ENCODE results near the gene PGBD1. TPM values are rescaled to one million over a fixed set of nuclear protein-coding genes. Genes with fewer than 3 reads are reported as not detected.
A peak's percentile ranks its signal among the peaks of the same experiment; 100 is the strongest.

The PGBD1 gene
- total RNA-seq, 2 experiments from 2014 or later: 1.5 to 1.6 TPM

DNA sequence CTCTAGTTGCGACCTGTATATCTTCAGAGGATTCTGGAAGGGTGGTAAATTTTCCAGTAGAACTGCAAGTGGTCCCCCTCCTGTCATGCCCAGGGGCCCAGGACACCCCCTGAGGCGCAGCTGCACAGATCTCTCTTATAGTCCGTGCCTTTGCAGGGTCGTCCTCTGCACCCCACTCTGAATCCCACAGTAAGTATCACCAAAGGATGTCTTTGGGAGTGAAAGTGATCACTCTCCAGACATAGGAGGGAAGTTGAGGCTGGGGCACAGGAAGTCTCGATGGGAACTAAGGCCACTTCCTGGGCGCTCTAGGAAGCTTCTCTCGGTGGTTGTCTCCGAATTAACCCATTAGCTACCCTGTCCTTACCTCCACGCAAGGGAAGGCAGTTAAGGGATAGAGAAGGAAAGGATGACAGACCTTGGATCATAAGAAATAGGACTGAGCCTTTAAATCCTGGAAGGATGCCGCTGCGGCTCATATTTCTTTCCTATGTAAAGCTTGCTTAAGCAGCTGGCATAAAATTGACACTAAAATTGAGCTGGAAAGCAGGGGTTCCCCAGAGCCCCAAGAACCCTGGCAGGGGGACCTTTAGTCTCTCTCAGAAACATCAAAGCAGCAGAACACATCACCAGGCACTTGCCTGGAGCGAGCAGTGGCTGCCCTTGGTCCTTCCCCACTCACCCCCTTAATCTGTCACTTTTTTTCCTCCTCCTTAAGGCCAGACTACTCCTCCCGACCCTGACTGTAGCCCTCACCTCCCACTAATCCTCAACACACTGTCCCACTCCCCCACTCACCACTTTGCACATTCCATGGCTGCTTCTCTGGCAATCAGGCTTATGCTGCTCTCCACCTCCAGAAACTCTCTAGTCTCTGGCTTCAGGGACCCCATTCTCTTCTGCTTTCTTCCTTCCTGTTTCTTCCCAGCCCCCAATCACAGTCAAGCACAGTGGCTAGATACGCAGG is 29.1 kb upstream of the PGBD1 start, which contains the start of gene ZKSCAN4:
TSS of gene ZKSCAN4 (minus strand) at position 261 of the 967 bp plus-strand sequence. CDS start 289 bp downstream, outside the sequence.
- ChIA-PET POLR2A (interaction anchor here (0.6 to 1.2 kb wide), 4 partner anchors 15 to 142 kb away, joined by 3 to 19 read pairs (median 4); partner anchors contain the start of genes ZKSCAN8 and ZSCAN26), CTCF (interaction anchor here (1.1 to 1.4 kb wide), 3 partner anchors 12 to 17 kb away, joined by 5 to 12 read pairs (median 5); partner anchors contain the start of gene ZSCAN26)
- H3K27me3 Mint-ChIP-seq: peaks cover 1% of the 10 kb centered on the region
- peak; percentile 85 for DNase-seq
- peak within 1 kb of the TSS; percentile 99 for H3K4me3 Mint-ChIP-seq
- peak within 1 kb of the TSS; percentile 96 for H3K27ac Mint-ChIP-seq
- ATAC-seq: peak; percentile 83
- intact Hi-C loops (cut with DNase I, micrococcal nuclease): loop anchor here (1.0 to 10.0 kb wide), 11 partner anchors 15 to 867 kb away; partner anchors contain the start of genes ZSCAN26 (in 2 of the 2), PGBD1 (in 1 of the 2), ZKSCAN3 (in 1 of the 2) and ZKSCAN8 (in 1 of the 2)
- no peaks in the 10 kb centered on the region for H3K9me3 Mint-ChIP-seq (ENCODE audit: low read depth)
- H3K36me3 Mint-ChIP-seq (ENCODE audit: low read depth): peaks cover 12% of the 10 kb centered on the region
- H3K4me1 Mint-ChIP-seq: peaks cover 14% of the 10 kb centered on the region

DNA sequence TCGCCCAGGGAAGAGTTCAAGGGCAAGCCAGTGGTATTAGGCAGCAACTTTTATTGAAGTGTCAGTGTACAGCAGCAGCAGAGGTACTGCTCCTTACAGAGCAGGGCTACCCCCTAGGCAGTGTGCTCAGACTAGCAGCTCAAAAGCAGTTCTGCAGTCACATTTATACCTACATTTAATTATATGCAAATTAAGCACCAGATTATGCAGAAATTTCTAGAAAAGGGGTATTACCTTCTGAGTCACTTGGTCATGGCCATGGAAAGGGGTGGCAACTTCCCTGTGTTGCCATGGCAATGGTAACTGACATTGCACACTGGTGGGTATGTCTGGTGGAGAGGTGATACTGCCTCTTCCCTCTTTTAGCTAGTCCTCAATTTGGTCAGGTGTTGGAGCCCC is 27.3 kb upstream of the PGBD1 start:
- Mint-ChIP-seq H3K4me1 (peaks cover 19% of the 10 kb centered on the region), H3K4me3 (no peak overlapping the region), H3K27me3 (peaks cover 1% of the 10 kb centered on the region), H3K27ac (no peak overlapping the region), H3K36me3 (ENCODE audit: low read depth) (peaks cover 9% of the 10 kb centered on the region), H3K9me3 (ENCODE audit: low read depth) (peaks cover 4% of the 10 kb centered on the region)
- intact Hi-C loops (cut with DNase I, micrococcal nuclease): loop anchor here (5.0 to 10.0 kb wide), 3 partner anchors 93 to 869 kb away; partner anchors contain the start of genes ZKSCAN3 (in 1 of the 2), ZNF165 (in 1 of the 2) and ZNF391 (in 1 of the 2)
- ChIA-PET CTCF (interaction anchor here (0.7 to 0.9 kb wide), 2 partner anchors 13 to 102 kb away, joined by 3 to 4 read pairs; partner anchors contain the start of gene ZSCAN26), POLR2A (no interaction called here)
- peak; percentile 48 for DNase-seq
- peak; percentile 62 for ATAC-seq

DNA sequence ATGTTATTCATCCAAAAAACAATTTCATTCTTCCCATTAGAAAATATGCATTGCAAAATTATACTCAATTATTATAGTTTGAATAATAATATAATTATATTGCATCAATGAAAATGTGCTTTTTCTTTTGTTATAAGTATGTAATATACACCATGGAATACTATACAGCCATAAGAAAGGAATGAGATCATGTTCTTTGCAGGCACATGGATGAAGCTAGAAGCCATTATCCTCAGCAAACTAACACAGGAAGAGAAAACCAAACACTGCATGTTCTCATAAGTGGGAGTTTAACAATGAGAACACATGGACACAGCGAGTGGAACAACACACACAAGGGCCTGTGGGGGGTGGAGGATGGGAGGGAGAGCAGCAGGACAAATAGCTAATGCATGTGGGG is 24.3 kb upstream of the PGBD1 start:
- peaks cover 13% of the 10 kb centered on the region for H3K36me3 Mint-ChIP-seq (ENCODE audit: low read depth)
- H3K27ac Mint-ChIP-seq: no peak overlapping the region
- no peak overlapping the region for H3K4me3 Mint-ChIP-seq
- intact Hi-C loops (cut with DNase I, micrococcal nuclease): loop anchor here in 1 of 2 experiments (10.0 kb wide), 1 partner anchor 872 kb away; the partner anchor contains the start of gene ZNF391
- ChIA-PET CTCF (no interaction called here), POLR2A (no interaction called here)
- peaks cover 1% of the 10 kb centered on the region for H3K27me3 Mint-ChIP-seq
- H3K4me1 Mint-ChIP-seq: peaks cover 13% of the 10 kb centered on the region
- DNase-seq: no peak
- peaks cover 7% of the 10 kb centered on the region for H3K9me3 Mint-ChIP-seq (ENCODE audit: low read depth)
- no peak for ATAC-seq

DNA sequence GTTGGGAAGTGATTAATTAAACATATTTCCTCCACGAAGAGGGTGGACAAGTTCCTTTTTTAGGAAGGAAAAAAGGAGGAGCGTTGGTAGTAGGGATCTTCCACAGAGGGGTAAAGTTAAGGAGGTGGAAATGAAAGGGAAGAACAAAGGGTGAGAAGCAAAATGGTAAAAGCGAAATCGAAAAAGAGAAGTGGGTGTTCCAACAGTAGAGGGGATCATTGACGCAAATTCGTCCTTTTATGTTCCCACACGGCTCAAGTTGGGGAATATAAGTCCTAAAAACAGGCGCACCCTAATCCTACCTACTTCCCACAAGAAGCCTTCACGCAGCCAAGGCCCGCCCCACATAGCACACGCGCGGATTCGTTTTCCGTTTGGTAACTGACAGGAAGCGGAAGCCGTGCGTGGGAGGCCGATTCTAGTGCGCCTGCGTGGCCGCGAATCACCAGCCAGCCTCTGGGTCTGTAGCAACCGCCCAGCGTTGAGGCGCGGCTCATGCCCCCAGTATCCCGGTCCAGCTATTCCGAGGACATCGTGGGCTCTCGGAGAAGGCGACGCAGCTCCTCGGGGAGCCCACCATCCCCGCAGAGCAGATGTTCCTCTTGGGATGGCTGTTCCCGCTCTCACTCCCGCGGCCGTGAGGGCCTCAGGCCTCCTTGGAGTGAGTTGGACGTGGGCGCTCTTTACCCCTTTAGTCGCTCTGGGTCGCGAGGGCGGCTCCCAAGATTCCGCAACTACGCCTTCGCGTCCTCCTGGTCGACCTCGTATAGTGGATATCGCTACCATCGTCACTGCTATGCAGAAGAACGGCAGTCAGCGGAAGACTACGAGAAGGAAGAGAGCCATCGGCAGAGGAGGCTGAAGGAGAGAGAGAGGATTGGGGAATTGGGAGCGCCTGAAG is 22.2 kb upstream of the PGBD1 start, which contains the start of gene NKAPL:
TSS of gene NKAPL (plus strand) at position 421 of the 901 bp plus-strand sequence. CDS start at position 496, 75 bp downstream.
- DNase-seq (peak; percentile 83), ATAC-seq (peak; percentile 54)
- Mint-ChIP-seq H3K36me3 (ENCODE audit: low read depth) (peaks cover 13% of the 10 kb centered on the region), H3K4me3 (peak within 1 kb of the TSS; percentile 56), H3K27ac (peak within 1 kb of the TSS; percentile 75), H3K4me1 (peaks cover 4% of the 10 kb centered on the region), H3K27me3 (peaks cover 1% of the 10 kb centered on the region), H3K9me3 (ENCODE audit: low read depth) (peaks cover 7% of the 10 kb centered on the region)
- ChIA-PET POLR2A (no interaction called here), CTCF (interaction anchor here (0.7 to 1.0 kb wide), 2 partner anchors 9 to 34 kb away, joined by 3 read pairs; no protein-coding TSS in a partner anchor)
- intact Hi-C loops (cut with DNase I, micrococcal nuclease): loop anchor here in 1 of 2 experiments (10.0 kb wide), 1 partner anchor 874 kb away; the partner anchor contains the start of gene ZNF391

DNA sequence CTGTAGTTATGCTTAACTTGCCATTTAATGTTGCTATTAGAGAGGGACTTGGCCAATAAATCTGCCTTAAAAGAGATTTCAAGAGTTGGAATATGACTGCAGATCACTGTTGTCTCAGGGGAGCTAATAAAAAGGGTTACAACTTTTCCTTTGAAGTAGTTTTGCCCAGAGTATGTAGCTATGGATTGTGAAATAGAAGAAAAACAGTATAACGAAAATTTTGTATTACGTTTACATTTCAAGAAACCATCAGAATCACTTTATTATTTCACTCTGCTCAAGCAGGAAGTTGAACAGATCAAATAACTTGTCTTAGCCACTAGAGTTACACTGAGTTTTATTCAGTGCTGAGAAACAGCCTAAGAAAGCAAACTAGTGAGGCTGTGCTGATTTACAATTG is 17.4 kb upstream of the PGBD1 start:
- Mint-ChIP-seq H3K27me3 (no peaks in the 10 kb centered on the region), H3K9me3 (ENCODE audit: low read depth) (peaks cover 3% of the 10 kb centered on the region)

DNA sequence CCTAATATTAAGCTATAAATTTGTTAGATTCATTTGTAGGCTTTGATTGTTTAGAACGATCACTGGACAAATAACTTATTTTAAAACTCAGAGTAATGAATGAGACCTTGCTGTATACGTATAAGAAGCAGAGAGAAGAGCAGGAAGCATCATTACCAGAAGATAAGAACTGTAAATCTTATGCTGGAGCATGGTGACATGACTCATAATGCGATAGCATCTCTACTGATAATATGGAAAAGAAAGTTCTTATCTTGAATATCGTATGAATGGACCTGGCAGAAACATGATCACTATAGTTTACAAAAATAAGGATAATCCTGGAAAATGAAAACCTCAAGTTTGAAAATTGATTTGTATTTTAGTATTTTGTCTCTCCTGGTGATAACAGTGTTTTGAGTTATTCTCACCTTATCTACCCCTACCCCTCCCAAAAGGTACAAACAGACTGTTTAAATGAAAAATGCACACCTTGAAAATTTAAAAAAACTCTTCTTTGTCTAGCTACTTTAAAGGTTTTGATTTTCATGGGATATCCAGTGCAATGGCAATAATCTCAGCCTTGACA is 16.5 kb upstream of the PGBD1 start:
- Mint-ChIP-seq H3K9me3 (ENCODE audit: low read depth) (peaks cover 3% of the 10 kb centered on the region), H3K4me1 (peaks cover 25% of the 10 kb centered on the region), H3K27ac (no peak overlapping the region), H3K4me3 (no peak overlapping the region), H3K36me3 (ENCODE audit: low read depth) (peaks cover 4% of the 10 kb centered on the region), H3K27me3 (no peaks in the 10 kb centered on the region)
- ATAC-seq (no peak), DNase-seq (no peak)
- POLR2A ChIA-PET: no interaction called here
- CTCF ChIA-PET: interaction anchor here (0.6 to 1.9 kb wide), 2 partner anchors 13 to 97 kb away, joined by 3 to 5 read pairs; partner anchors contain the start of gene ZKSCAN4
- intact Hi-C loops (cut with DNase I, micrococcal nuclease): loop anchor here (5.0 kb wide), 3 partner anchors 128 to 183 kb away; partner anchors contain the start of genes ZNF165 (in 1 of the 2) and ZSCAN12 (in 1 of the 2)

More for the DNA sequence above, 17.4 kb upstream of the PGBD1 start:
- peaks cover 6% of the 10 kb centered on the region for H3K36me3 Mint-ChIP-seq (ENCODE audit: low read depth)
- DNase-seq (no peak), ATAC-seq (no peak)
- ChIA-PET POLR2A (interaction anchor here (0.6 kb wide), 1 partner anchor 40 kb away, joined by 4 read pairs; no protein-coding TSS in a partner anchor), CTCF (interaction anchor here (1.3 to 1.9 kb wide), 2 partner anchors 12 to 46 kb away, joined by 3 to 5 read pairs; partner anchors contain the start of gene ZKSCAN4)
- H3K4me1 Mint-ChIP-seq: peaks cover 18% of the 10 kb centered on the region
- no peak overlapping the region for H3K4me3 Mint-ChIP-seq
- no peak overlapping the region for H3K27ac Mint-ChIP-seq
- intact Hi-C loops (cut with DNase I, micrococcal nuclease): no loop called here

DNA sequence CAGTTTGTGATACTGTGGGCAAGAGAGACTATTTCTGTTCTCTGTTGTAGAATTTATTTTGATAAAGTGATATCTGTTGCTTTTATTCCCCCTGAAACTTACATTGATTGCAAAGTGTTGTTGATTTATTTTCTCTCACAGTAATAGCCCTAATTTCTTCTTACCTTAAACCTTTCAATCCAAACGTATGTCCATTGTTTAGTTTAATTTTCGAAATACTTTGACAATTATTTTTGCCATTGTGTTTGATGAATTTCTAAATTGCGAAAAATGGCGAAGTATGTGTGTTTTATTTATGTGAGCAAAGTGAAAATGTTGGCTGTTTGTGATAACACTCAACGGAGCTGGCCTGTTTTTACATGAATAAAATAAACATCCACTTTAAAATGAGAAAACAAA is 14.8 kb upstream of the PGBD1 start:
- intact Hi-C loops (cut with DNase I, micrococcal nuclease): loop anchor here (2.0 to 5.0 kb wide), 5 partner anchors 82 to 184 kb away; partner anchors contain the start of genes ZKSCAN3 (in 1 of the 2), ZNF165 (in 1 of the 2) and ZSCAN12 (in 1 of the 2)
- ATAC-seq (no peak), DNase-seq (no peak)
- Mint-ChIP-seq H3K9me3 (ENCODE audit: low read depth) (no peaks in the 10 kb centered on the region), H3K36me3 (ENCODE audit: low read depth) (peaks cover 3% of the 10 kb centered on the region), H3K27ac (no peak overlapping the region), H3K4me1 (peaks cover 32% of the 10 kb centered on the region), H3K4me3 (no peak overlapping the region), H3K27me3 (no peaks in the 10 kb centered on the region)
- ChIA-PET CTCF (interaction anchor here (0.7 to 2.0 kb wide), 7 partner anchors 13 to 162 kb away, joined by 3 to 12 read pairs (median 3); partner anchors contain the start of gene ZKSCAN4), POLR2A (interaction anchor here (0.7 to 1.5 kb wide), 6 partner anchors 14 to 126 kb away, joined by 3 to 19 read pairs (median 4); partner anchors contain the start of genes PGBD1, ZKSCAN4 and ZKSCAN8)

DNA sequence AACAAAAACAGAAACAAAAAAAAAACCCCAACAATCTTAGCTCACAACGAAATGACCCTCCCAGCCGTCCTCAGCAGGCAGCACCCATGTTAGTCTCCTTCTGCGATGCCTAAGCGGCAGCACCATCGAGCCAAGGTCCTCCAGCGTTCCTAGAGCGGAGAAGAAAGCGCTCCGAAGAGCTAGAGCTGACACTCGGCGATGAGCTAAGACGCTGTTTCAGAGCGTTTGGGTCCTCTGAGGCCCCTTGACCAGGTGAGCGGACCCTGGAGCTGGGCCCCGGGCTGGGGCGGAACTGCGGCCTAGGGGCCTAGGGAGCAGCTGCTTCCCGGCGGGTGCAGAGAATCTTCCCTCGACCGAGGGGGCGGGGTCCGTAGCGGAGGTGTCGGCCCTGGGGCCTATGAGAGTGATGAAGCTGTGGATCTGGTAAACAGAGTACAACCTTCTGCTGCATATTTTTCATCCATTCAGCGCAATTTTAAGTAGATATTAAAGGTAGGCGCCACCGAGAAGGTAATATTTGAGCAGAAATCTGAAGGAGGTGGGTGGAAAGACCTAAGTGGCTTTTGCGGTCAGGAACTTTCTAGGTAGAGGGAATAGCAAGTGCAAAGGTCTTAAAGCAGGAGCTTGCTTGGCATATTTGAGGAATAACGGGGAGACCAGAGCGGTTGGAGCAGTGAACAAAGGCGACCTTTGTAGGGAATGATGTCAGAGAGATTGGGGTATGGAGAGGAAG is 14.2 kb upstream of the PGBD1 start, which contains the start of gene ZSCAN26:
TSS of gene ZSCAN26 (plus strand) at position 182 of the 733 bp plus-strand sequence. CDS start 4,777 bp downstream, outside the sequence.
- Mint-ChIP-seq H3K27me3 (no peaks in the 10 kb centered on the region), H3K4me1 (peaks cover 32% of the 10 kb centered on the region), H3K9me3 (ENCODE audit: low read depth) (no peaks in the 10 kb centered on the region), H3K4me3 (no peak within 1 kb of the TSS), H3K36me3 (ENCODE audit: low read depth) (peaks cover 4% of the 10 kb centered on the region), H3K27ac (no peak within 1 kb of the TSS)
- peak; percentile 91 for DNase-seq
- ChIA-PET POLR2A (interaction anchor here (0.7 to 1.5 kb wide), 7 partner anchors 14 to 132 kb away, joined by 3 to 19 read pairs (median 4); partner anchors contain the start of genes PGBD1, ZKSCAN4 and ZKSCAN8), CTCF (interaction anchor here (0.7 to 2.0 kb wide), 10 partner anchors 9 to 1183 kb away, joined by 3 to 12 read pairs (median 3); partner anchors contain the start of genes NKAPL and ZKSCAN4)
- intact Hi-C loops (cut with DNase I, micrococcal nuclease): loop anchor here (1.0 to 5.0 kb wide), 10 partner anchors 15 to 276 kb away; partner anchors contain the start of genes ZKSCAN4 (in 2 of the 2), ZKSCAN3 (in 1 of the 2), ZKSCAN8 (in 1 of the 2) and ZNF165 (in 1 of the 2)
- peak; percentile 90 for ATAC-seq

DNA sequence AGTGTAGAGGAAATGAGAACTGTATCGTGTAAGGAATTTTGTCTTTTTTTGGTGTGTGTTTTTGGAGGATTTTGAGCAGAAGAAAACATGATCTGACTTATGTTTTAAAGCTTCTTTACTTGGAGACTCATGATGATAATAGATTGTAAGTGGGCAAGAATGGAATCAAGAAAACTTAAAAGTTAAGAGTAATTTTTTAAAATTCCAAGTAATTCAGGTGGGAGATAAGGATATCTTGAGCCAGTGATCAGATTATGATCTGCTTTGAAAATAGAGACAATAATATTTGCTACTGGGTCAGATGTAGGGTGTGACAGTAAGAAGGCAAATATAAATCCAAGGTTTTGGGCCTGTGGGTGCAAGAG is 13.7 kb upstream of the PGBD1 start:
- H3K27me3 Mint-ChIP-seq: no peaks in the 10 kb centered on the region
- peaks cover 9% of the 10 kb centered on the region for H3K36me3 Mint-ChIP-seq (ENCODE audit: low read depth)
- H3K4me3 Mint-ChIP-seq: no peak overlapping the region
- no peak for ATAC-seq
- H3K4me1 Mint-ChIP-seq: peaks cover 32% of the 10 kb centered on the region
- ChIA-PET POLR2A (interaction anchor here (0.7 to 1.5 kb wide), 5 partner anchors 14 to 131 kb away, joined by 3 to 19 read pairs (median 4); partner anchors contain the start of genes PGBD1, ZKSCAN4 and ZKSCAN8), CTCF (interaction anchor here (0.7 to 2.0 kb wide), 7 partner anchors 9 to 1183 kb away, joined by 3 to 12 read pairs (median 3); partner anchors contain the start of genes NKAPL and ZKSCAN4)
- intact Hi-C loops (cut with DNase I, micrococcal nuclease): loop anchor here (1.0 to 5.0 kb wide), 10 partner anchors 15 to 276 kb away; partner anchors contain the start of genes ZKSCAN4 (in 2 of the 2), ZKSCAN3 (in 1 of the 2), ZKSCAN8 (in 1 of the 2) and ZNF165 (in 1 of the 2)
- no peak overlapping the region for H3K27ac Mint-ChIP-seq
- no peaks in the 10 kb centered on the region for H3K9me3 Mint-ChIP-seq (ENCODE audit: low read depth)
- no peak for DNase-seq
